GM10266 (cell line): ENCODE data around the gene IMPG2.

Experiments
- DNase-seq: peaks from one replicate; pipeline ENCODE4 v3.0.0; 2012; ENCODE audit errors: extremely low spot score
- TF ChIP-seq, protein P1 (sequence below): IDR thresholded peaks from 2 replicates; pipeline ENCODE4 v1.5.1; 2012; ENCODE audit warnings: mild to moderate bottlenecking, low read depth; ENCODE audit not compliant: control insufficient read depth, insufficient read depth; ENCODE audit errors: missing control alignments

The IMPG2 gene

DNA sequence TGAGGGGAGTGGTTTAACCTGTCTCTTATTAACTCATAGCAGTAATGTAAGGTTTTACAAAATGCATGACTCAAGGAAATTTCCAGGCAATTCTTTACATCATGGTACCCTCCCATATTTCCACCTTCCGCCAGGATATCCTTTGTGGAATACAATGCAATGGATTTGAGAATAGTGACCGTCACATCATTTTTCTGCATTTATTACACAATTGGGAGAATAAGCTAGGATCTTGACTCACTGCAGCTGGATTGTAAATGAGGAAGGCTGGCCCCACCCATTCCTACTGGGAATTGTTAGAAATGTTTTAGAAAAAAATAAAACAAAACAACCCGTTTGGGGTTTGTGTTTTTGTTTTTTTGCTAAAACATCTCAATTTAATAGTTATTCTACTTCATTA is 97.4 kb downstream of the IMPG2 start:
- TF ChIP-seq, protein P1, sequence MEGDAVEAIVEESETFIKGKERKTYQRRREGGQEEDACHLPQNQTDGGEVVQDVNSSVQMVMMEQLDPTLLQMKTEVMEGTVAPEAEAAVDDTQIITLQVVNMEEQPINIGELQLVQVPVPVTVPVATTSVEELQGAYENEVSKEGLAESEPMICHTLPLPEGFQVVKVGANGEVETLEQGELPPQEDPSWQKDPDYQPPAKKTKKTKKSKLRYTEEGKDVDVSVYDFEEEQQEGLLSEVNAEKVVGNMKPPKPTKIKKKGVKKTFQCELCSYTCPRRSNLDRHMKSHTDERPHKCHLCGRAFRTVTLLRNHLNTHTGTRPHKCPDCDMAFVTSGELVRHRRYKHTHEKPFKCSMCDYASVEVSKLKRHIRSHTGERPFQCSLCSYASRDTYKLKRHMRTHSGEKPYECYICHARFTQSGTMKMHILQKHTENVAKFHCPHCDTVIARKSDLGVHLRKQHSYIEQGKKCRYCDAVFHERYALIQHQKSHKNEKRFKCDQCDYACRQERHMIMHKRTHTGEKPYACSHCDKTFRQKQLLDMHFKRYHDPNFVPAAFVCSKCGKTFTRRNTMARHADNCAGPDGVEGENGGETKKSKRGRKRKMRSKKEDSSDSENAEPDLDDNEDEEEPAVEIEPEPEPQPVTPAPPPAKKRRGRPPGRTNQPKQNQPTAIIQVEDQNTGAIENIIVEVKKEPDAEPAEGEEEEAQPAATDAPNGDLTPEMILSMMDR = no peak
- no peak for DNase-seq

DNA sequence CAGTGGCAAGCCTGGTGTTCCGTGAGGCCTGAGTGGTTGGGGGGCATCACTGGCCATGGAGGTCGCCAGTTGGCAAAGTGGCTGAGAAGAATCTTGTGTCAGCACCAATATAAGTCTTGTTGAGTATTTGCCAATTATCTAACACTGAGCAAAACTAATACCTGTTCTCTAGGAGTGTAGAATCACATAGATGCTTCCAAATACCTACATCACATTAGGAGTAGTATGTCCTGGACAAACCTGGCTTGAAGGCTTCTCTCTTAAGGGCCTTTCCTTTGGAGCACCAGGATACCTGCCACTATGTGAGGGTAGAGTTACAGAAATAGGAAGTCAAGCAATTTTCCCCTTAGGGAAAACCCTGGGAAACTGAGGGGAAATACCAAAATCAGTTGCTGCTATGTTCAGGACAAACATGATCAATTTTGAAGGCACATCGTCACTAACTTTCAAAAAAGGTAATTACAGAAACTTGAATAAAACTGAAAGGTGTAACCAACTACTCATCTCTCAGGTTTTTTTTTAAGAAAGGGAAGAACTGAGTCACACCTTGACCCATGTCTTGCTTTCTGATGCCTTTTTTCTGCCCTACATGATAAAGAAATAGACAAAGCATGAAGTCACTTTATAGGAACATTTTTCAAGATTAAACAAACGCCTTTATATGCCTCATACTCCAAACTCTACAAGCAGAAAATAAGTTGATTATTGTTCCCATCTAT is 100.4 kb downstream of the IMPG2 start:
- TF ChIP-seq, protein P1 = no peak
- no peak for DNase-seq

DNA sequence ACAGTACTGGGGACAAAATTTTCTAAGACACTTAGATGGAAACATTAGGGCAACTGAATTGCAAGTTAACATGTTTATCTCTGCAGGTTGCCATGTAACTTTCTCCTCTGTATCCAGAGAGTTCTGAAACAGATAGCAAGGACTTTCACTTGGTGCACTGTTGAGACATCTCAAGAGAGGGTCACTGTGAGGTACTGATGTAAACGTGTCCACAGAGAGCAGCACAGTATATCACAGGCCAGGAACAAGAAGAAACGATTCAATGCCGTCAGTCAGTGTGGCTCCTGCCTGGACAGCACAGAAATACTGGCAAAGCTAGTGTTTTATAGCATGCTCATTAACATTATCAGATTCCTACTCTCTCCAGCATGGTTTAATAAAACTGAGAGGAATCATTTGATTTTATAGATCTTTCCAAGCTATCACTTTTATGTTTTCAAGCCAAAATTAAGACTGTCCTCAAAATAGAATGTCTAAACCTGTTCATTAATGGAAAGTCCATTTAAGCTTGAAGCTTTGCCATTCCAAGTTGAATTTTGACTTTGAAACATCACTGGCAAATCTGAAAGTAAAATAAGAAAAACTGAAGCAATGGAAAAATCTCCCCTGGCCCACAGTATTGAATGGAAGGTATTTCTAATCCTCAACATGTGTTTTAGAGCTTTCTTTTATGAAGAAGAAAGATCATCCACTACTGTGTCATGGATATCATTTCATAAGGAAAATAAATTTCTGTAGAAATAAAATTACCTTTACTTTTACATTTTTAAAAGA is 102.7 kb downstream of the IMPG2 start:
- DNase-seq = no peak
- TF ChIP-seq, protein P1 = no peak

DNA sequence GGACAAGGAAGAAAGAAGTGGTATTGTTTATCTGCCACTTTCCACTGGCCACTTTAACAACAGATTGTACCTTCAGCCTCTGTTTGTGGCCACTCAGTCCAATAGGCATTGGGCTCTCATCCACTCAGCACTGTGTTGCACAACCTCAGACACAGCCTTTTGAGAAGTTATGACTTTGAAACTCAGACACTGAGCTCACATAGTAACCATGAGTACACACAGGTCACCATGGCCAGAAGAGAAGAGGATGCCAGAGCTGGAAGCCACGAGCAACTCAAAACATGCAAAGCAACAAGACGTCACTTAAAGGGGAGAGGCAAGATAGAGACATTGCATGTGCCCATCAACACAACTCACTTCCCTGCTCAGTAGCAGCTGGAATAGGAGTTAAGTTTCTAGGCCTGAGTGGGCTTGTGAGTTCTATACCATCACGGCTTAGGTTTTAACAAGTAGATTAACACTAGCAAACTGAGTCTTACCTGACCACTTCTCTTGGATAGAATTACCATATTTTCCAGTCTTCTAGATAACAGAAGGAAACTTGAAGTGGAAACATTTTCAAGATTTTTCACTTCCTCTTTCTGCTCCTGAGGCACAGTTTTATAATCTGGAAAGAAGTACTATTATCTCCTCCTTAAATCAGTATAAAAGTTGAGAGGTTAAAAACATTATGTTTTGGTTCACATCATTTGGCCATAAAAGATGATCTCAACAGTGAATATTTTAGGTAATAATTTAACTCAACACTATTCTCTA is 103.5 kb downstream of the IMPG2 start:
- TF ChIP-seq, protein P1 = no peak
- no peak for DNase-seq

DNA sequence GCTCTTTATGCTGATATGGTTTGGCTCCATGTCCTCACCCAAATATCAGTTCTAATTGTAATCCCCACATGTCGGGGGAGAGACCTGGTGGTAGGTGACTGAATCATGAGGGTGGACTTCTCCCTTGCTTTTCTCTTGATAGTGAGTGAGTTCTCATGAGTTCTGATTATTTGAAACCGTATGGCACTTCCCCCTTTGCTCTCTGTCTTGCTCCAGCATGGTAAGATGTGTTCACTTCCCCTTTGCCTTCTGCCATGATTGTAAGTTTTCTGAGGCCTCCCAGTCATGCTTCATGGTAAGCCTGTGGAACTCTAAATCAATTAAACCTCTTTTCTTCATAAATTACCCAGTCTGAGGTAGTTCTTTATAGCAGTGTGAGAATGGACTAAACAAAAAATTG is 107.6 kb downstream of the IMPG2 start:
- DNase-seq = no peak
- TF ChIP-seq, protein P1 = no peak

DNA sequence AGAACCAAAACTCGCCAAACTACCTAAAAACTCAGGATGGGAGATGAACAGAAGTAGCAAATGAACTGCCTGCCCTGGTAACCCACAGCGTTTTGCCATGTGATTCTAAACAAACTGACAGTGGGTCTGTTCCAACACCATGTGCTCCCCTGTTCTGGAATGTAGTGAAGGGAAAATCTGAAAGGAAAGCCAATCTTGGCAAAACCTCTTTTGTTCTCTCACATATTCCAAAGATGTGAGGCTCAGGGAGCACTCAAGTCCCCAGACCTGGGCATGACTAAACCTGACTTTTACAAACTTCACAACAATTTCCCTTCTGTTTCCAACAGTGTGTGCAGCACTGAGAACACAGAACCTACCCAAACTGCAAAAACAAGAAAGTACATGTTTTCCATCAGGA is 116.1 kb downstream of the IMPG2 start:
- TF ChIP-seq, protein P1 = no peak
- DNase-seq = no peak
